ENCODE data around the gene KCNN2. TPM values are rescaled to one million over a fixed set of nuclear protein-coding genes. Genes with fewer than 3 reads are reported as not detected.

Gene KCNN2
- total RNA-seq (2021) = 11.9 to 13.1 TPM (median 12.0 TPM) in 3 replicates
- Bru-seq, nascent RNA = percentile 60 among the genes with signal in this experiment
- long read RNA-seq, experiment 1, transcript KCNN2-201 (8 exons, 2,512 nt) = major isoform, 45 of 52 reads
- long read RNA-seq, experiment 1, partial matches to known transcripts = 2 of 52 reads
- long read RNA-seq, experiment 1, other reads (novel, unspliced or antisense) = 3 of 52 reads
- long read RNA-seq, experiment 2, transcript KCNN2-201 (8 exons, 2,512 nt) = major isoform, 8 of 16 reads
- long read RNA-seq, experiment 2, partial matches to known transcripts = 4 of 16 reads
- long read RNA-seq, experiment 2, other reads (novel, unspliced or antisense) = 3 of 16 reads
- long read RNA-seq, experiment 3, partial matches to known transcripts = 1 of 2 reads
- long read RNA-seq, experiment 3, other reads (novel, unspliced or antisense) = 0 of 2 reads

GRCh38 chr5:114361724-114362196, at the start of gene KCNN2:
KCNN2 (plus strand) TSS chr5:114362070; CDS start chr5:114362140, 70 bp downstream.
- H3K27ac Mint-ChIP-seq = peak within 1 kb of the TSS; percentile 100
- H3K4me1 Mint-ChIP-seq = peaks cover 43% of the 10 kb centered on the region
- peaks cover 4% of the 10 kb centered on the region; the same call in 1 of the 2 replicates for H3K27me3 Mint-ChIP-seq (ENCODE audit: low read depth)
- TF ChIP-seq, protein P1, sequence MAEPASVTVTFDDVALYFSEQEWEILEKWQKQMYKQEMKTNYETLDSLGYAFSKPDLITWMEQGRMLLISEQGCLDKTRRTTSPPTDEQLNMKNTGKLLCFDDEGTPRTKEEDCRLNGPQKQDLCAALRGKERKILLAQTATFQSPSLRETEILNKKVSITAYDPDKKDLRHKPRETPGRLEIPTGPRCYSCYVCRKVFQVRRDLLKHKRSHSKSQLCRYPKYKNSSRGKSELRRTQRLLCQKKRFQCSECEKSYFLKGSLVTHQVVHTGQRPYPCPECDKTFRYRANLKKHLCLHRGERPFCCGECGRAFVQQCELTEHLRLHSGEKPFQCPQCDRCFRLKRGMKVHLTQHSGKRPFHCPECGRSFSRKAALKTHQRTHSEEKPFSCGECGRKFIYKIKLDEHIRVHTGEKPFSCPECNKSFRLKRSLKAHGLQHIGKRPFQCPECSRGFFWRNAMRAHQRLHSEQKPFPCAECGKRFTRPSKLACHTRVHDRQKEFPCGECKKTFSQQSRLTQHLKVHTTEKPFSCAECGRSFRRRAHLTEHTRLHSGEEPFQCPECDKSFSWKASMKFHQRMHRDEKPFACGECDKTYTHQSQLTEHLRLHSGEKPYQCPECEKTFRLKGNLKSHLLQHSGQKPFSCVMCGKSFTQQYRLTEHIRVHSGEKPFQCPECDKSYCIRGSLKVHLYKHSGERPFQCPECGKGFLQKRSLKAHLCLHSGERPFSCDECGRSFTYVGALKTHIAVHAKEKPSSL (CRISPR knock-in tag; conservative IDR thresholded peaks at IDR 0.05) = no peak
- TF ChIP-seq FOXK1 (CRISPR knock-in tag; IDR thresholded peaks at IDR 0.05) (peak; percentile 94), ZNF121 (CRISPR knock-in tag; IDR thresholded peaks at IDR 0.05) (no peak), ETV6 (CRISPR knock-in tag; IDR thresholded peaks at IDR 0.05) (peak; percentile 93), FOXP4 (CRISPR knock-in tag; IDR thresholded peaks at IDR 0.05) (peak; percentile 61; the same call in 1 of the 2 replicates), TEAD1 (CRISPR knock-in tag; IDR thresholded peaks at IDR 0.05) (peak; percentile 78), ZNF232 (CRISPR knock-in tag; IDR thresholded peaks at IDR 0.05) (peak; percentile 59; the same call in 1 of the 2 replicates), USF2 (CRISPR knock-in tag; IDR thresholded peaks at IDR 0.05) (peak; percentile 16; the same call in 1 of the 2 replicates), ZNF423 (CRISPR knock-in tag; IDR thresholded peaks at IDR 0.05) (peak; percentile 4; the same call in 1 of the 2 replicates), NFYB (CRISPR knock-in tag; conservative IDR thresholded peaks at IDR 0.05; ENCODE audit: low read depth) (peak; percentile 70), SP1 (CRISPR knock-in tag; conservative IDR thresholded peaks at IDR 0.05) (peak; percentile 66; the same call in 1 of the 2 replicates), MAX (CRISPR knock-in tag; IDR thresholded peaks at IDR 0.05) (peak; percentile 80)
- TF ChIP-seq, protein P2, sequence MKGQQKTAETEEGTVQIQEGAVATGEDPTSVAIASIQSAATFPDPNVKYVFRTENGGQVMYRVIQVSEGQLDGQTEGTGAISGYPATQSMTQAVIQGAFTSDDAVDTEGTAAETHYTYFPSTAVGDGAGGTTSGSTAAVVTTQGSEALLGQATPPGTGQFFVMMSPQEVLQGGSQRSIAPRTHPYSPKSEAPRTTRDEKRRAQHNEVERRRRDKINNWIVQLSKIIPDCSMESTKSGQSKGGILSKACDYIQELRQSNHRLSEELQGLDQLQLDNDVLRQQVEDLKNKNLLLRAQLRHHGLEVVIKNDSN (CRISPR knock-in tag; IDR thresholded peaks at IDR 0.05) = peak; percentile 26
- TF ChIP-seq, protein P3, sequence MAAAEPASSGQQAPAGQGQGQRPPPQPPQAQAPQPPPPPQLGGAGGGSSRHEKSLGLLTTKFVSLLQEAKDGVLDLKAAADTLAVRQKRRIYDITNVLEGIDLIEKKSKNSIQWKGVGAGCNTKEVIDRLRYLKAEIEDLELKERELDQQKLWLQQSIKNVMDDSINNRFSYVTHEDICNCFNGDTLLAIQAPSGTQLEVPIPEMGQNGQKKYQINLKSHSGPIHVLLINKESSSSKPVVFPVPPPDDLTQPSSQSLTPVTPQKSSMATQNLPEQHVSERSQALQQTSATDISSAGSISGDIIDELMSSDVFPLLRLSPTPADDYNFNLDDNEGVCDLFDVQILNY (CRISPR knock-in tag; IDR thresholded peaks at IDR 0.05) = 0 out of 2 replicates have a peak, but pooled peaks have one; percentile 34
- TF ChIP-seq, protein P4, sequence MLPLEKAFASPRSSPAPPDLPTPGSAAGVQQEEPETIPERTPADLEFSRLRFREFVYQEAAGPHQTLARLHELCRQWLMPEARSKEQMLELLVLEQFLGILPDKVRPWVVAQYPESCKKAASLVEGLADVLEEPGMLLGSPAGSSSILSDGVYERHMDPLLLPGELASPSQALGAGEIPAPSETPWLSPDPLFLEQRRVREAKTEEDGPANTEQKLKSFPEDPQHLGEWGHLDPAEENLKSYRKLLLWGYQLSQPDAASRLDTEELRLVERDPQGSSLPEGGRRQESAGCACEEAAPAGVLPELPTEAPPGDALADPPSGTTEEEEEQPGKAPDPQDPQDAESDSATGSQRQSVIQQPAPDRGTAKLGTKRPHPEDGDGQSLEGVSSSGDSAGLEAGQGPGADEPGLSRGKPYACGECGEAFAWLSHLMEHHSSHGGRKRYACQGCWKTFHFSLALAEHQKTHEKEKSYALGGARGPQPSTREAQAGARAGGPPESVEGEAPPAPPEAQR (CRISPR knock-in tag; IDR thresholded peaks at IDR 0.05) = no peak
- TF ChIP-seq, protein P5, sequence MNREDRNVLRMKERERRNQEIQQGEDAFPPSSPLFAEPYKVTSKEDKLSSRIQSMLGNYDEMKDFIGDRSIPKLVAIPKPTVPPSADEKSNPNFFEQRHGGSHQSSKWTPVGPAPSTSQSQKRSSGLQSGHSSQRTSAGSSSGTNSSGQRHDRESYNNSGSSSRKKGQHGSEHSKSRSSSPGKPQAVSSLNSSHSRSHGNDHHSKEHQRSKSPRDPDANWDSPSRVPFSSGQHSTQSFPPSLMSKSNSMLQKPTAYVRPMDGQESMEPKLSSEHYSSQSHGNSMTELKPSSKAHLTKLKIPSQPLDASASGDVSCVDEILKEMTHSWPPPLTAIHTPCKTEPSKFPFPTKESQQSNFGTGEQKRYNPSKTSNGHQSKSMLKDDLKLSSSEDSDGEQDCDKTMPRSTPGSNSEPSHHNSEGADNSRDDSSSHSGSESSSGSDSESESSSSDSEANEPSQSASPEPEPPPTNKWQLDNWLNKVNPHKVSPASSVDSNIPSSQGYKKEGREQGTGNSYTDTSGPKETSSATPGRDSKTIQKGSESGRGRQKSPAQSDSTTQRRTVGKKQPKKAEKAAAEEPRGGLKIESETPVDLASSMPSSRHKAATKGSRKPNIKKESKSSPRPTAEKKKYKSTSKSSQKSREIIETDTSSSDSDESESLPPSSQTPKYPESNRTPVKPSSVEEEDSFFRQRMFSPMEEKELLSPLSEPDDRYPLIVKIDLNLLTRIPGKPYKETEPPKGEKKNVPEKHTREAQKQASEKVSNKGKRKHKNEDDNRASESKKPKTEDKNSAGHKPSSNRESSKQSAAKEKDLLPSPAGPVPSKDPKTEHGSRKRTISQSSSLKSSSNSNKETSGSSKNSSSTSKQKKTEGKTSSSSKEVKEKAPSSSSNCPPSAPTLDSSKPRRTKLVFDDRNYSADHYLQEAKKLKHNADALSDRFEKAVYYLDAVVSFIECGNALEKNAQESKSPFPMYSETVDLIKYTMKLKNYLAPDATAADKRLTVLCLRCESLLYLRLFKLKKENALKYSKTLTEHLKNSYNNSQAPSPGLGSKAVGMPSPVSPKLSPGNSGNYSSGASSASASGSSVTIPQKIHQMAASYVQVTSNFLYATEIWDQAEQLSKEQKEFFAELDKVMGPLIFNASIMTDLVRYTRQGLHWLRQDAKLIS (CRISPR knock-in tag; IDR thresholded peaks at IDR 0.05; ENCODE audit: borderline replicate concordance) = peak; percentile 80
- TF ChIP-seq, protein P6, sequence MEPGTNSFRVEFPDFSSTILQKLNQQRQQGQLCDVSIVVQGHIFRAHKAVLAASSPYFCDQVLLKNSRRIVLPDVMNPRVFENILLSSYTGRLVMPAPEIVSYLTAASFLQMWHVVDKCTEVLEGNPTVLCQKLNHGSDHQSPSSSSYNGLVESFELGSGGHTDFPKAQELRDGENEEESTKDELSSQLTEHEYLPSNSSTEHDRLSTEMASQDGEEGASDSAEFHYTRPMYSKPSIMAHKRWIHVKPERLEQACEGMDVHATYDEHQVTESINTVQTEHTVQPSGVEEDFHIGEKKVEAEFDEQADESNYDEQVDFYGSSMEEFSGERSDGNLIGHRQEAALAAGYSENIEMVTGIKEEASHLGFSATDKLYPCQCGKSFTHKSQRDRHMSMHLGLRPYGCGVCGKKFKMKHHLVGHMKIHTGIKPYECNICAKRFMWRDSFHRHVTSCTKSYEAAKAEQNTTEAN (CRISPR knock-in tag; IDR thresholded peaks at IDR 0.05) = no peak
- no peaks in the 10 kb centered on the region for H3K9me3 Mint-ChIP-seq
- no peaks in the 10 kb centered on the region; the same call in 1 of the 2 replicates for H3K36me3 Mint-ChIP-seq
- DNase-seq (ENCODE audit: low spot score) = peak; percentile 90
- peak within 1 kb of the TSS; percentile 99 for H3K4me3 Mint-ChIP-seq
- ChIA-PET POLR2A (no interaction called here), CTCF (interaction anchor here (0.7 to 10.6 kb wide), 4 partner anchors 24 to 344 kb away, joined by 3 to 156 read pairs (median 8); no protein-coding TSS in a partner anchor)
- peak; percentile 54 for ATAC-seq
